ENCODE results near the gene ZBTB20. TPM values are rescaled to one million over a fixed set of nuclear protein-coding genes. Genes with fewer than 3 reads are reported as not detected.

ZBTB20 gene
- total RNA-seq, 1 experiment from 2014 or later = 10.7 TPM

GRCh38 chr3:114375608-114376421 is 771.3 kb downstream of the ZBTB20 start:
- no peak for TF ChIP-seq CTCF (IDR thresholded peaks at IDR 0.05; ENCODE audit: unreplicated experiment)
- H3K4me1 Mint-ChIP-seq (ENCODE audit: insufficient read depth, unreplicated experiment) = peaks cover 5% of the 10 kb centered on the region
- intact Hi-C loops (cut with micrococcal nuclease) = no loop called here
- DNase-seq (ENCODE audit: unreplicated experiment) = no peak
- no peaks in the 10 kb centered on the region for H3K9me3 Mint-ChIP-seq (ENCODE audit: unreplicated experiment)
- BruUV-seq (replicated peaks) = no TSS peak
- POLR2A ChIA-PET = interaction anchor here (1.4 kb wide), 1 partner anchor 12 kb away, joined by 3 read pairs; no protein-coding TSS in a partner anchor
- H3K4me3 Mint-ChIP-seq (ENCODE audit: unreplicated experiment) = no peak overlapping the region
- CTCF ChIA-PET = interaction anchor here (0.6 to 1.8 kb wide), 4 partner anchors 13 to 93 kb away, joined by 3 to 5 read pairs (median 4); no protein-coding TSS in a partner anchor
- H3K36me3 Mint-ChIP-seq (ENCODE audit: insufficient read depth, unreplicated experiment) = peaks cover 11% of the 10 kb centered on the region
- no peaks in the 10 kb centered on the region for H3K27me3 Mint-ChIP-seq (ENCODE audit: insufficient read depth, unreplicated experiment)
- H3K27ac Mint-ChIP-seq (ENCODE audit: low read depth, unreplicated experiment) = no peak overlapping the region

GRCh38 chr3:114374433-114374990 is 772.6 kb downstream of the ZBTB20 start:
- ChIA-PET CTCF (interaction anchor here (0.7 to 0.8 kb wide), 2 partner anchors 9 to 24 kb away, joined by 3 read pairs; no protein-coding TSS in a partner anchor), POLR2A (interaction anchor here (1.4 kb wide), 1 partner anchor 11 kb away, joined by 3 read pairs; no protein-coding TSS in a partner anchor)
- H3K36me3 Mint-ChIP-seq (ENCODE audit: insufficient read depth, unreplicated experiment) = peaks cover 6% of the 10 kb centered on the region
- no peak overlapping the region for H3K4me3 Mint-ChIP-seq (ENCODE audit: unreplicated experiment)
- H3K27me3 Mint-ChIP-seq (ENCODE audit: insufficient read depth, unreplicated experiment) = no peaks in the 10 kb centered on the region
- no peak for TF ChIP-seq CTCF (IDR thresholded peaks at IDR 0.05; ENCODE audit: unreplicated experiment)
- BruUV-seq (replicated peaks) = no TSS peak
- H3K27ac Mint-ChIP-seq (ENCODE audit: low read depth, unreplicated experiment) = no peak overlapping the region
- no peaks in the 10 kb centered on the region for H3K9me3 Mint-ChIP-seq (ENCODE audit: unreplicated experiment)
- intact Hi-C loops (cut with micrococcal nuclease) = no loop called here
- DNase-seq (ENCODE audit: unreplicated experiment) = no peak
- H3K4me1 Mint-ChIP-seq (ENCODE audit: insufficient read depth, unreplicated experiment) = peaks cover 5% of the 10 kb centered on the region

GRCh38 chr3:114370537-114371174 is 776.4 kb downstream of the ZBTB20 start:
- Mint-ChIP-seq H3K4me1 (ENCODE audit: insufficient read depth, unreplicated experiment) (peaks cover 7% of the 10 kb centered on the region), H3K36me3 (ENCODE audit: insufficient read depth, unreplicated experiment) (no peaks in the 10 kb centered on the region), H3K4me3 (ENCODE audit: unreplicated experiment) (no peak overlapping the region), H3K27ac (ENCODE audit: low read depth, unreplicated experiment) (no peak overlapping the region), H3K9me3 (ENCODE audit: unreplicated experiment) (no peaks in the 10 kb centered on the region), H3K27me3 (ENCODE audit: insufficient read depth, unreplicated experiment) (no peaks in the 10 kb centered on the region)
- POLR2A ChIA-PET = no interaction called here
- intact Hi-C loops (cut with micrococcal nuclease) = no loop called here
- no peak for DNase-seq (ENCODE audit: unreplicated experiment)
- CTCF ChIA-PET = interaction anchor here (1.0 to 1.2 kb wide), 3 partner anchors 8 to 69 kb away, joined by 4 to 9 read pairs (median 4); no protein-coding TSS in a partner anchor
- TF ChIP-seq CTCF (IDR thresholded peaks at IDR 0.05; ENCODE audit: unreplicated experiment) = no peak
- BruUV-seq (replicated peaks) = no TSS peak

- TF ChIP-seq CTCF (IDR thresholded peaks at IDR 0.05; ENCODE audit: unreplicated experiment) = no peak
- ChIA-PET CTCF (interaction anchor here (0.6 kb wide), 1 partner anchor 848 kb away, joined by 3 read pairs; no protein-coding TSS in a partner anchor), POLR2A (no interaction called here)
- DNase-seq (ENCODE audit: unreplicated experiment) = peak; percentile 52
- intact Hi-C loops (cut with micrococcal nuclease) = no loop called here
- no TSS peak for BruUV-seq (replicated peaks)
- no peaks in the 10 kb centered on the region for H3K27me3 Mint-ChIP-seq (ENCODE audit: insufficient read depth, unreplicated experiment)
- no peaks in the 10 kb centered on the region for H3K9me3 Mint-ChIP-seq (ENCODE audit: unreplicated experiment)
- peaks cover 7% of the 10 kb centered on the region for H3K4me1 Mint-ChIP-seq (ENCODE audit: insufficient read depth, unreplicated experiment)
- no peak overlapping the region for H3K4me3 Mint-ChIP-seq (ENCODE audit: unreplicated experiment)
- no peak overlapping the region for H3K27ac Mint-ChIP-seq (ENCODE audit: low read depth, unreplicated experiment)
- no peaks in the 10 kb centered on the region for H3K36me3 Mint-ChIP-seq (ENCODE audit: insufficient read depth, unreplicated experiment)
These were observed 781.2 kb downstream of the ZBTB20 start for GRCh38 chr3:114365909-114366308.

Measured in MCF 10A (cell line).